ENCODE measurements around the gene BOD1.

The BOD1 gene

DNA sequence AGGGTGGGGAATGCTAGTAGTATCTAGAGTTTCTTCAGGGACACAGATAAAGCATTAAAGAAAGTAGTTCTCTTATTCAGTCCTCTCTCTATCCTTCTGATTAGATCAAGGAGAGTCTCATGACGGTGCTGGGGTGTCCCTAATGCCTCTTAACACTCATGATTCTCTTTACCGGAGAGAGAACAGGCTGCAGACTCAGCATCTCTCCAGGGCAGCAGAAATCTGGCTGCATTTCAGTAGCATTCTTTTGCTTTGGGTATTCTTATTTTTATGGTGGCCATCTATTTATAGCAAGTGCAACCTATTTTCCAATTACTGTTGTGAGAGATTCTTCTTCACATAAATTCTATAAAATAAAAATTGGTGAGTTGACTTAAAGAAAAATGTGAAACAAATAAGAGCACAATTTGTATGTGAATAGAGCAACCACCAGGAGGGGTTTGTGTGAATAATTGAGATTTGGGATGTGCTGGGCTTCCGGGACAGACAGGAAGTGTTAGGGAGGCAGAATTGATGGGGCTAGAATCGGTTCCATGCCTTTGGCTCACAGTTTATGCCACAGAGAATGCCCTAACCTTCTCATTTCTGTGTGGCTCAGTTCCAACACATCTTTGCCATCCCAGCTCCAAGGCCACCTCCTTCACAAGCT lies 23.8 kb upstream of the BOD1 start:
- DNase-seq (ENCODE audit: low spot score) = no peak

DNA sequence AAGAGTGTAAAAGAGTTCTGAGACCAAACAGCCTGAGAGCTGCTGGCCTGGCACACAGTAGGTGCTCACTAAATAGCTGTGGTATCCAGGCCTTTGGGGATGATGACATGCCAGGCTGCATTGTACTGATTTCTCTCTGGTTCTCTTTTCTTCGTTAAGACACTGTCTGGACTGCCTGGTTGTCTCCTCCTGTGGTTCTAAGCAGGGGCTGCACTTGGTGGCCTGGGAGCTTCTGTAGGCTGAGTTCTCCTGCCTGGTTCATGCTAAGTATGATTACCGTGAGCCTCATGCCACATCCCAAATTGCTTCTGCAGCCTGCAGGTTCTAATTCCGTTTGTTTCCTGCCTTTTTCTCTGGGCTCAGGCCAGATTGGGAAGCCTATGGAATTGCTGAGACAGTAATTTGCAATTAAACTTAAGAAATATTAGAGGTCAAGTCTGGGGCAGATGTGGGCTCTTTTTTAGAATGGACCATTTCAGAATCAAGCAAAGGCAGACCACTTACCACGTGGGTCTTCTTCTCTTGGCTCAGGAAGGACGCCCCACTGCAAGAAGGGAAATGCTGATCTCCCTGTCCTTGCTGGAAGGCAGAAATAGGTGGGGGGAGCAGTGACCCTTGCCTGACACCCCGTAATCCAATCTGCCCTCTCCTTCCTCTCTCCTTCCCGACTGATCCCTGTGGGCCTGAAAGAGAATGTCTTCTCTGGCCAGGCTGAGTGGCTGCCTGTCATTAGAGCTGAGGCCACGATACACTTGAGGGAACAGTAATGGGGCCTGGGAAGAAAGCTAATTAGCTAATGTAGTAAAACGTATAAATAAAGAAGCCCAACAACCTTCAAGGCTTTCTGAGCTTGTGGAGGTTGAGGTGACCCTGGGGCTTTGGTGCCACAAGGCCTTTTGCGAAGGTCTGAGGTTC lies 21.9 kb upstream of the BOD1 start:
- no peak for DNase-seq (ENCODE audit: low spot score)

DNA sequence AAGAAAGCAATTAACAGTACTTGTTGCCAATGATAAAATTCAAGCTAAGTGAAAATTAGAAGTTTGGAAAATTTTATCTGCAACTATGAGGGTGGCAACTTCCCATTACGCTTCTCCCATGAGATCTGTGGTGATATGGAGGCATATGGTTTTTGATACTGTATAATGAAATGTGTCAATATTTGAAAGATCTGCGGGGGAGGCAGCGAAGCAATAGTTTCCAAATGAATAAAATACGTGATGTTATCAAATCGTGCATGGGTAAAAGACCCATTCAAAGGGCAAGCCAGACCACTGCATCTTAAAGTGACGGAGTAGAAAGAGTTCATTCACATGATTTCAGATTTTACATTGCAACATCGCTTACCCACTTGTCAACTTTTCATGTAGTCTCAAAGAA lies 20.9 kb upstream of the BOD1 start:
- DNase-seq (ENCODE audit: low spot score) = no peak

DNA sequence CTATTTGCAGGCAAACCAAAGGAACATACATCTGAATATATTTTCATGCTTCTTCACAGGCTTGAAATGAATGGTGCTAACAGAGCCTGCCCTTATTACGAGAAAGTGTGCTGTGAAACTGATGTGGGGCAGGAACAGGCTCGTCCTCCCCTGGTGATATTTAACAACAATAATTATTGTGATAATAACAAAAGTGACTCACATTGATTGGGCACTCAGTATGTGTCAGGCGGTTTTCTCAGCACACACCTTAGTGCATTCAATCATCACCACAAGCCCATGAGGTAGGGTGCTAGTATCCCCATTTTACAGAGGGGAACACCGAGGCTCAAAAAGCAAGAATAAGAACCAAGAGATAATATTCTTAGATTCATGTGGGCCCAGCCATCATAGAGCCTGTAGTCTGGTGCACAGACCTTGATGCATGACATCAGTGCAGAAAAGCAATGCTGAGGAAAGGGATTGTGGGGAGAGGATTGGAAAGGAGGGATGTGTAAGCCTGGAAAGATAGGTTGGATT lies 18.1 kb upstream of the BOD1 start:
- no peak for DNase-seq (ENCODE audit: low spot score)

DNA sequence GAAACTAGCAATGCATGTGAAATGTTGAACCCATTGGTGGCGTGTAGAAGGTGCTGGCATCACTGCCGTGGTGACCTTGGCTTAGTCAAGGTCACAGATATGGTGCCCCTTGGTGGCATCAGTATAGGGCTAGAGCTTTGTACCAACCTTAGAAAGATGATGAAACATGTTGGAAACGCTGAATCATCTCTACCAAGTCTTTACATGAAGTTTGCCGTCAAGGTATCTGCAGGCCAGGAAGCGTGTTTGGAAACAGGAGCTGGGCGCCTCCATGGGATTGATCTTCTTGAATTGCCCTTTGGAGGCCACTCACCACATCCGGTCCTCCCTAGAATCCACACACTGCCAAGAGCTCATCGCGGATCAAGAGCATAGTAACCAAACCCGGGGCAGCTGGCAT lies 16.9 kb upstream of the BOD1 start:
- no peak for DNase-seq (ENCODE audit: low spot score)

DNA sequence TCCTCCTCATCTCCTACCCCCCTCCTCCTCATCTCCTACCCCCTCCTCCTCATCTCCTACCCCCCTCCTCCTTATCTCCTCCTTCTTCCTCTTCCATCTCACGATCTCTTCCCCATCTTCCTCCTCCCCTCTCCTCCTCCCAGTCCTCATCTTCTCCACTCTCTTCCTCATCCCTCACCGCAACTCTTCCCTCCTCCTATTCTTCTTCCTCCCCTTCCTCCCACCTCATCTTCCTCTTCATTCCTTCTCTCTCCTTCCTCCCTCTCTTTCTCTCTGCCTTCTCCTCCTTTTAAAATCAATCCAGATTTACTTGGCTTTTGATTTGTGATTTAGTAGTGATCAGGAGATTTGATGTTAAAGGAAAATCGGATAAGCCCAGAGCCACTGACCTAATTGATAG lies 15.0 kb upstream of the BOD1 start:
- DNase-seq (ENCODE audit: low spot score) = no peak

DNA sequence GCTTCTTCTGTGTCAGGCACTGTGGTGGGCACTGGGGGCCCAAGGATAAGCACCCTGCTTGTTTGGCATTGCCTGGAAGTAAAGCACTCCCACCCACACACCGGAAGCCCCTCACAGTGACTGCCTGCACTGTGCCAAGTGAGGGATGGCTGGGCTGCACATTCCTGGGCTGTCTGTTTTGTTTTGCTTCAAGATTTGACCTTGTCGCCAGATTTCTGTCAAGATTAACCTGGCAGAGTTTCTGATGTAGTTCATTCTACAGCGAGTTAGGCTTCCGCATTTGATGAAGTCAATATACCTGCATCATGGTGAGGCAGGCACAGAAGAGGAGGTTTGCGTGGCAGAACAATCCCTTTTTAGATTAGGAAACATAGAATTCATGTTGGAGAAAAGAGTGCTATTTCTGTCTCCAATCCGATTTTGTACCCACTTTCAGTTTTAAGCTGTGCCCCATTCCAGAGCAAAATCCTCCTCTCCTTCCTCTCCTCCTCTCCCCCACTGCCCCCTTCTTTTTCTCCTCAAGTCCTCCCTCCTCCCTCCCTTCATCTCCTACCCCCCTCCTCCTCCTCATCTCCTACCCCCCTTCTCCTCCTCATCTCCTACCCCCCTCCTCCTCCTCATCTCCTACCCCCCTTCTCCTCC lies 14.4 kb upstream of the BOD1 start:
- DNase-seq (ENCODE audit: low spot score) = no peak

DNA sequence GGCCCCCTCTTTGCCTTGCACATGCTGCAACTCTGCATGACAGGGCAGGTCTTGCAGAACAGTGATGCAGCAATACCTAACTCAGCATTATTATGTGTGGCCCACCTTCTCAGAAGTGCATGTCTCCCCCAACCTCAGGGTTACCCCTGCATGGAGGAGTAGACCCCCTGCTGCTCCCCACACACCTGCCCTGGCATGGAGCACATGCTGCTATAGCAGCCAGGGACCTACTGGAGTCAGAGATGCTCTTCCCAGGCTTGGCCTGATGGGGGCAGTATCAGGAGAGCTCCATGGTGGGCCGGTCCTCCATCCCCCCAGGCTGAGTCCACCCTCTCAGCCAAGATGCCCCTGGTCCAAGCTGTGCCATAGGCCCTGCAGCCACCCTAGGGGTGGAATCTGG lies 13.2 kb upstream of the BOD1 start:
- peak; percentile 85 for DNase-seq (ENCODE audit: low spot score)

DNA sequence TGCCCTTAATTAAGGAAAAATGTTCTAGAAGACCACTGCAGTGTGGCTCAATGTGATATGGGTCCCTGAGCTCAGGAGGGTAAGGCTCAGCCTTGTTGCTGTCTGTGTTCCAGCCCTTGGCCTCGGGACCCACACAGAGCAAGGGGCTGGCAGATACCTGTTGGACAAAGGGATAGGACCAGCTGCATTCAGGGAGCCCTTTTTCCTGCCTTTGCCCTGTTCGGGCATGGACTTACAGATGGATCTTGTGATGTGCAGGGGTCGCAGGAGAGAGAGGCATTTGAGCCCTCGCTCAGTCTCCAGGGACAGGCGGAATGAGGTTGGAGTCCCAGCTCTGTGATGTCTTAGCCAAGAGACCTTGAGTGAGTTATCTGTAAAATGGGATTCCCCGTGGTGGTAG lies 12.1 kb upstream of the BOD1 start:
- DNase-seq (ENCODE audit: low spot score) = no peak

DNA sequence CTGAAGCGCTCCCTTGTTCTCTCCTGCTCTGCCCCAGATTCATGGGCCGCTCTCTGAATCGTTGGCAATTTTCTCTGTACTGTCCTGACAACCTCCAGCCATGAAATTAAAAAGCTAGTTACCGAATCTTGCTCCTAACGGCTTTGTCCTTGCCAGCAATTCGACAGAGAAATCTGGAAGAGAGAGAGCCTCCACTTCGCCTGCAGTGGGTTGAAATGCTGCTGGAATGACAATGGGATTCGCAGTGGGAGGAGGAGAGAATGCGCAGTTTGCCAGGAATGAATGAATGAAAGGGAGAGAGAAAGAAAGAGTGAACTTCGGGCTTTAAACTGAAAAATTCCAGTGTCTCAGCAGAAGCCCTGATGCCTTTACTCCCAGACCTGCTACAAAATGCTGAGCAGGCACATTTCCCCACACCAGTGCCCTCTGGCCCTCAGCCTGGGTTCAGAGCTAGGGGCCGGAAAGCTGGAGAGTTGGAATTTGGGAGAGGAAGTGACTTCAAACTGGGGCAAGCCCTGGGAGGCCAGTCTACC lies 11.5 kb upstream of the BOD1 start:
- DNase-seq (ENCODE audit: low spot score) = peak; percentile 65

DNA sequence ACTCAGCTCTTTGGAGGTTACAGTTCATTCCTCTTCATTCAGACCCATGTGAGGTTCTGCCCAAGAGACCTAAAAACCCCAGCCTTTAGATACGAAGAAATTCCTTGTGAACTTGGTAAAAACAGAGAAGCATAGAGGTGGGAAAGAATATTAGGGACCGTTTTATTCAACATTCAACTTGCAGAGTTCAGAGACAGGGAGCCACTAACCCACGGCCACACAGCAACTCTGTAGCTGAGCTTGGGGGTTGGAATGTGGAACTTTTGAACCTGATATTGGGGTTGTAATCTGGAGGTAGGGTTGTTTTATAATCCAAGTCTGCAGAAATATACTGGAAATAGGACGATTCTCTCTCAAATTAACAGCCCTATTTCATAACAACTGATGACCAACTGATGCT lies 10.8 kb upstream of the BOD1 start:
- no peak for DNase-seq (ENCODE audit: low spot score)

DNA sequence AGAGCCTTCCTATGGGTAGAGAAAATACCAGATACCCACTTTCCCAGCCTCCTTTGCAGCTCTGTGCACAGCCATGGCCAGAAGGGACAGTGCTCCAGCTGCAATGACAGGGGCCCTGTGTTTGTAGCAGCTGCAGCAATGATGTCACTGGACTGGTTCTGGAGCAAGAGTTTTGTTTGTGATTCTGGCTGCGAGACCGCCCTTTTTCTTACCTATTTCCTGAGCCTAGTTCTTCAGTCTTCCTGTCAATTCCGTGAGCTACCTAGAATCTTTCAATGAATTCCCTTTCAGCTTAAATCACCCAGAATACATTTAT lies 10.0 kb upstream of the BOD1 start:
- DNase-seq (ENCODE audit: low spot score) = no peak

DNA sequence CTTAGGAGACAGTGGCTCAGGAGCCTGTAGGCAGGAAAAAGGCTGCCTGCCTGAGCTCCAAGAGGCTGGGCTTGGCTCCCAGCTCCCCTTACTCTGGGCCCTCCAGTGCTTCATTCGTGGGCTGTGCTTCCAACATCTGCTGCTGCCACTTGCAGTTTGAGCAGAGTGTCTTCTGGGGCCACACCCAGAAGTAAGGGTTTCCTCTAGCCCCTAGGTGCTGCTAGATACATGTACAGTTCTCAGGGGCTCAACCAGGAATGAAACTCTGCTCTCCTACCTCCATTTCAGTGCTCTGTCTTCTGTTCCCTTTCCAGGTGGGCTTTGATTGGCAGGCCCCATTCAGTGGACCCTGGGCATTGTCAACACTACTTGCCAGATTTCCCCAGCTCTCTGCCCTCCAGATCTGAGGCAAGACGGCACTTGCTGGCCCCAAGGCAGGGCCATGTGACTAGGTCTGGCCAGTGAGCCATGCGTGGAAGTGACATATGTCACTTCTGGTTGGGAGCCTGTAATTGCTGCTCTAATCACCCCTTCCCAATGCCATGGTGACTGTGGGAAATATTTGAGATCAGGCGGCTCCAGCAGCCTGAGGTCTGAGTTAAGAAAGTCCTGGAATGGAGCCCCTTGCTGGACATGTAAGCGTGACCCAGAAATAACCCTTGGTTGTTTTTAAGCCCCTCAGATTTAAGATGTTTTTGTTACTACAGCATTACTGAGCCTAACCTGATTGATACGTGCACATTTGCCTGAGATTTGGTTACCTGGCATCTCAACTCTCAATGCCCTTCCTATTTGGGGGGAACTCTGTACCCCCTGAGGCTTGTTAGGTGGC lies 9.4 kb upstream of the BOD1 start:
- DNase-seq (ENCODE audit: low spot score) = no peak

DNA sequence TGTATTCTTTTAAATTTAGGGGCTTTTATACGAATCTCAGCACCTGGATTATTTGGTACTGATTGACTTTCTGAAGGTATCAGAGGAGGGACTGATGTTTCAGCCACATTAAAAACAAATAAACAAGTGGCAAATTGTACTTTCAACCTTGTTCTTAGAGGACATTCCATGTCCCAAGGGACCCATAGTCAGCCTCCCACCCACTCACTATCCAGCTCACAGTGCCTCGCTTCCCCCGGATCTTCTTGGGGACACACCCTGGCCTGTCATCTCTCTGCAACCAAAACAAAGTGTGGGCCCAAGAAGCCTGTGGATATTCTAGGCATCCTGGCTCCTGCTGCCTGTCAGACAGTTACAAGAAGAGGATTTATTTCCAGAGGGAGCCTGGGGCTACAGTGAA lies 8.8 kb upstream of the BOD1 start:
- DNase-seq (ENCODE audit: low spot score) = no peak

DNA sequence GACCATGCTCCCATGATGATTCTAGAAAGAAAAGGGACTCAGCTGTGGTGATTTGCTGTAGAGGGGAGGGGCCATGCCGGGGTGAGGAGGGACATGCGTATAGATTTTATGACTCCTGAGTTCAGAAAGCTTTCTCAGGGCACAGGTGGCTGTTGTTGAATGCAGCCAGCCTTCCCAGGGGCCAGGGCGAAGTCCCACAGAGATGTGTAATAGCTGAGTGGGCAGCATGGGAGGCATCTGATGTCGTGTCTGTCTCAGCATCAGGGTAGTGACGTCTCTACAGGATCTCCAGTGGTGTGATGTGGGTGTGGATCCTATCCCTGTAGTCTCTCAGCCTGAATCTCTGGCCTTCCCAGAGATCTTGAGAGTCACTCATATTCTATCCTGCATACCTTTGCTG lies 7.8 kb upstream of the BOD1 start:
- DNase-seq (ENCODE audit: low spot score) = no peak

DNA sequence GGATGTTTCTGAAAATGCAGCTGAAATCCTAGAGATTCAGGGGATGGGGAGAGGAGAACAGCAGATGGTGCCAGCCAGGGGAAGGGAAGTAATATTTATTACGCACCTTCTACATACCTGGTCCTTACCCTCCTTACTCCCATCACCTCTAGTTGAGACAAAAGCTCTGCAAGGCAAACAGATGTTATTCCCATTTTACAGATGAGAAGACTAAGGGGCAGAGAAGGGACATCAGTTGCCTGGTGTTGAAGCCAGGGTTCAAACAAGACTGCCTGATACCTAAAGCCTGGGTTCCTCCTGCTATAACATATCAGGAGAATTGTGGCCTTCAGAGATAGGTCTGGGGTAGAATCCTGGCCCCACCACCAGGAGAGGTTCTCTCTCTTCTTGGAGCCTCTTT lies 7.3 kb upstream of the BOD1 start:
- no peak for DNase-seq (ENCODE audit: low spot score)

DNA sequence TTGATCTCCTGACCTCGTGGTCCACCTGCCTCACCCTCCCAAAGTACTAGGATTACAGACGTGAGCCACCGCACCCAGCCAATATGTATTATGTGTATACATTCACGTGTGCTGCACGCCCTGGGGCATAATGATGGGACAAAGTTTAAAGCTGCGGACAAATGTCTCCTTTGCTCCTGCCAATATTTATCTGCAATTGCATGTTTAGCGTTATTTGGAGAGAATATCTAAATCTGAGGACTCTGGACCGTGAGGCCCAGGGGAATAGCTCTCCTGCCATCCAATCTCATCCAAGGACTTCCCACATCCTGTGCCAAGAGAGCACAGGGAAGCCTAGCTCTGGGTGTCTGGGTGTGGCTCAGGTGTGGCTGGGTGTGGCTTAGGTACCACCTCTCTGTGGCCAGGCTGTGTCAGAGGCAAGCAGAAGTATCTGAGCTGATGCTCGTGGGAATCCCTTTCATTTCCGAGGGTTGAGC lies 6.9 kb upstream of the BOD1 start:
- DNase-seq (ENCODE audit: low spot score) = no peak

DNA sequence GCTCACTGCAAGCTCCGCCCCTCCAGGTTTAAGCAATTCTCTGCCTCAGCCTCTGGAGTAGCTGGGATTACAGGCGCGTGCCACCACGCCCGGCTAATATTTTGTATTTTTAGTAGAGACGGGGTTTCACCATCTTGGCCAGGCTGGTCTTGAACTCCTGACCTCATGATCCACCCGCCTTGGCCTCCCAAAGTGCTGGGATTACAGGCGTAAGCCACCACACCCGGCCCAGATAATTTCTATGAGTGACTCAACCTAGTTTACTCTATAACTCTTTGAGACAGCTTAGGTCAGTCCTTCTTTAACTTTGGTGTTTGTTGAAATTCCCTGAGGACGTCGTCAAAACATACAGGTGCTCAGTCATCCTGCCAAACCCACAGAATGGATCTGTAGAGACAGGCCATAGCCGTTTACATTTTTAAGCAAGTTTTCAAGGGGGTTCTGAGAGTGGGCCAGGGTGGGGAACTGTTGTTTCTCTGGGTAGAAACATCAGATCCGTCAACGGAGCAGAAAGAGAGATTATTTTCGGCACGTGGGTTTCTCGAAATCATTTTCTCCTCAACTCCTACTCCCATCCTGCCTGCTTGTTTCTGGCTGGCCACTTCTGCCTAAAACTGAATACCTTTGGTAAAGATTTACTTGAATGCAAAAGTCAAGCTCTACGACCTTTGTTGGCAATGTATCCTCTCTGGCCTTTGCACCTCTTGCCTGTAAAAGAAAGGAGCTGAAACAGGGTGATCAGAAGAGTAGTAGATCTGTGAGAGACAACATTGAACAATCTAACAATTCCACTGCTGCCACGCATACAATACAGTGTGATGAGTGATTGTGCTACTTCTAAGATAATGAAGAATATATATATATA lies 6.0 kb upstream of the BOD1 start:
- no peak for DNase-seq (ENCODE audit: low spot score)

DNA sequence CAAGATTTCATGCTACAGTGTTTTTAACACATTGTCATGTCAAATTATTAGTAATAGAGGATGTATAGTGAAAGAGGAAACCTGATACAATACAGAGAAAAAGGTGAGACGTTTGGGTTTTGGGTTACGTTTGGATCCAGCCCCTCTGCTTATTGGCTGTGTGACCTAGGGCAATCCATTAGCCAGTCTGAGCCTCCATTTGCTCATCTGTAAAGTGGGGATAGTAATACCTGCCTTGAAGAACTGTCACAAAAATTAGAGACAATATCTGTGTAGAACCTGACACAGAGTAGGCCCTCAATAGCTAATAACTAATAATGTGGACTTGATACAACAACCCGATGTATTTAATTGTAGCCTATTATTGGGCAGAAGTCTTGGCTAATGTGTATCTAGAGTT lies 4.3 kb upstream of the BOD1 start:
- no peak for DNase-seq (ENCODE audit: low spot score)

DNA sequence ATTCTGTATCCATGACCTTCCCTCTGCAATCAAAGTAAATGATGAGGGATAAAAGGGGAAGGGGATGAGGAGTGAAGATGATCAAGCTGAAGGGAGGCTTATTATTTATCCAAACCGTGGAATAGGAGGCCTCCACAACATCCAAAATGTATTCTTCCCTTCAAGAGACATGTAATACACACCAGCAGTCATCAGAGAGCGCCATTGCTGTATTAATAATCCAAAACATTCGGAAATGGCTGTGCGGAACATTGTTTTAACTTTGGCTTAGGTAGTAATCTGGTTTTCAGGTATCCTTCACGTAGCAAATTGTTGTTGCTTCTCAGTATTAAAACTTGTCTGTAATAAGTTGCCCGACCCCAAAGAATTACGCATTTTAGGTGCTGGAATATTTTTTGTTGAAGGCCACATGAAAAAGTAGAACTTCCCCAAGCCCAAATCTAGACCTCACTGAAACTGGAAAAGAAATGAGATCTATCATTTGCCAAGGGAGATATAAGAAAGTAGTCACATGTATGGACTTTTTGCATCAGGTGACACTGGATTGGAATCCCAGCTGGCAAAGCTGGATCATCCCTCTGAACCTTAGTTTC lies 2.6 kb upstream of the BOD1 start:
- DNase-seq (ENCODE audit: low spot score) = peak; percentile 53
